DMS114 treated with DMSO at 0.1 percent for 48 hours (cell line): ENCODE results near the gene DCAF12.
"Not testable (repeated sequence)": the region's sequence is repeated elsewhere in the genome, so short reads cannot be mapped to it uniquely, and the experiment has no call there.

Source experiments
- DNase-seq: peaks from one replicate; lab custom pipeline; 2025; ENCODE audit not compliant: unreplicated experiment; lab: John Stamatoyannopoulos, UW

The DCAF12 gene

DNA sequence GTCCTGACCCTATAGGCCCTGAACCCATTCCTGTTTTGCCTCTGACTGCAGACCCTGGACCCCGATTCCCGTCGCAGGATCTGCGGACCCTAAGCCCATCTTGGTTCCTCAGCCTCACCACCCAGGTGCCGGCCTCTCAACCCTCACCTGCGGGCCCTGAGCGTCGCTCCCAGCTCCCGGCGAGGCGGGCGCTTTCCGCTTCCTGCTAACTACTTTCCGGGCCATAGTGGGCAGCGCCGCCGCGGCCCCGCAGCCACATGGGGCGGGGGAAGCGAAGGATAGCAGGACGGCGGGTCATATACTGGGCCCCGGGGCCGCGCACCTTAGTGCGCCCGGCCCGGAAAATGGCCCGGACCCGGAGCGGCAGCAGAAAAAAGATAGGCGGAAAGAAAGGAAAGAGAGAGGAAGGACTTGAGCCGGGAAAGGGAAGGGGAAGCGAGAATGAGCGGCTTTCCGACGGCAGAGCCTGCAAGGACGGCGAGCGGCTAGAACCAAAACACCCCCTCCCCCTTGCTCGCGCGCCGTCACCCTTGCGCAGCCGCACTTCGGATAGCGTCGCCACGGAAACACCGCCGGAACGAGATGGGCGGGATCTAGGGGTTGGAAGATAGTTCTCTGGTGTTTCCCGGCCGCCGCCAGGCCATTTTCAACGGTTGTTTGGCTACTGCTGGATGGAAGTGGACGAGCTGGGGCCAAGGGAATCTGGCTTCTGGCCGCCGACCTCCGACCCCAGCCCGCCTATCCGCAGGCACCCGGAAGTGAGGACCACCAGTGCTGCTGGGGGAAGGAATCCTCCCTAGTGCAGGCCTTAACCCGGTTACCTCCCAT is at the start of gene DCAF12:
DCAF12 (minus strand) TSS at position 492 of the 828 bp plus-strand sequence; CDS start at position 225, 267 bp downstream.
- DNase-seq, result peak; percentile 79

DNA sequence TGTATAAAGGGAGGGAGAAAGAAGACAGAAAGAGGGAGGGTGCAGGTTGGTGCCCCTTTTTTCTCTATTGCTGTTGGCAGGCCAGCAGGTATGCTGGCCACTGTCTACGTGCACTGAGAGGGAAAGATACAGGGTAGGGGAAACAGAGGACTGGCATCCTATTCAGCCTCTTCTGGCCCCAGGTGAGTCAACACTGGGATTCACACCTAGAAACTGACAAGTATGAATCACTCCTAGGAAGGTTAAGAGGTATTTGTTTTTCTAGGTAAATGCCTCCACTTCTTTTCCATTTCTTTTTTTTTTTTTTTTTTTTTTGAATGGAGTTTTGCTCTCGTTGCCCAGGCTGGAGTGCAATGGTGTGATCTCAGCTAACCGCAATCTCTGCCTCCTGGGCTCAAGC is 49.6 kb upstream of the DCAF12 start:
- no peak for DNase-seq

DNA sequence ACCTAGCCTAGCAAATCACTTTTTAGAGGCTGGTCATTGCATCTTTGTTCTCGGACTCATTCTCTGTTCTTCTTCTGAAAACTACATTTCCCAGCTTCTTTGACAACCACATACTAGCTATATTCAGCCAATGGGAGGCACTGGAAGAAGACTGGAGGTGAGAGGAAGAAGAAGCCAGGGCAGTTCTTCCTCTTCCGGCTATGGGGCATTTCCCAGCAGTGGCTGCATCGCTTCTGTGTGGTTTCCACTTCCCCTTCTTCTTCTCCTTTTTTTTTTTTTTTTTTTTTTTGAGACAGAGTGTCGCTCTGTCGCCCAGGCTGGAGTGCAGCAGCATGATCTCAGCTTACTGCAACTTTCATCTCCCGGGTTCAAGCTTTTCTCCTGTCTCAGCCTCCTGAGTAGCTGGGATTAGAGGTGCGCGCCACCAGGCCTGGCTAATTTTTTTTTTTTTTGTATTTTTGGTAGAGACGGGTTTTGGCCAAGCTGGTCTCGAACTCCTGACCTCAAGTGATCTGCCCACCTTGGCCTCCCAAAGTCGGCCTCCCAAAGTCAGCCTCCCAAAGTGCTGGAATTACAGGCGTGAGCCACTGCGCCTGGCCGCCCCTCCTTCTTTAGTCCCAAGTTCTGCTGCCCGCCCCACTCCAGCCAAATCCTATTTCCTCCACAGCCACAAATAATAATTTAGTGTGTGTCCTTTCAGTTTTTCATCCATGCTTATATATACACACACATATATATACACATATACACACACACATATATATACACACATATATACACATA is 45.4 kb upstream of the DCAF12 start:
- no peak for DNase-seq

DNA sequence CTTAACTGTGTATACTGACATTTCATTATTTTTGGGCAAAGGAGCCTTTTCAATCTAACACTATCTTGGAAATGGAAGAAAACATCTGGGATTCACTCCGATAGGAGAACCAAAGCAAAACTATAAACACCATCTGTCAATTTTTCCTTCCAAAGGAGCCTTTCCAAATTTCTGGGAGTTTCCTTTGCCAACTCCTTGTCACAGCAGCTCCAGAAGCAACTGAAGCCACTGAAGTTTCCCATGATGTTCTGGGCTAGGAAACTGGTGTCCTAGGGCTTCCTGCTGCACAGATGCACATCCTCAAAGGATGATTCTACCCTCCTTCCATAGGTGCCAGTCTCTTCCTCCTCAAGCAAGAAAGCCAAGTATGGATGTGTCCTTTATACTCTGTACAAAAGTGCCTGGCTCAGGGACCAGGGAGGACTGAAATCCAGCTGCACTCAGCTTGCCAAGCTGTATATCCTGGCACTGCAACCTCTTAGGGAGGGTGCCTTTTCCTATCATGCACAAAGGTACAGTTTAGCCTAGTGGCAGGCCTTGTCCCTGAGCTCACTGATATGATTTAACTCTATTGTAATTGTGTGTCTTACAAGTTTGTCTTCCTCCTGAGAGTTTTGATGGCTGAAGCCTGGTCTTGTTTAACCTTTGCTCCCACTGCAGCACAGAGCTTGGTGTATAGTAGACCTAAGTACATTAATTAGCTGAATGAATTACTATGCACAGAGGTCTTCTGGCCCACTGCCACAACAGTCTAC is 43.9 kb upstream of the DCAF12 start:
- DNase-seq, result no peak

DNA sequence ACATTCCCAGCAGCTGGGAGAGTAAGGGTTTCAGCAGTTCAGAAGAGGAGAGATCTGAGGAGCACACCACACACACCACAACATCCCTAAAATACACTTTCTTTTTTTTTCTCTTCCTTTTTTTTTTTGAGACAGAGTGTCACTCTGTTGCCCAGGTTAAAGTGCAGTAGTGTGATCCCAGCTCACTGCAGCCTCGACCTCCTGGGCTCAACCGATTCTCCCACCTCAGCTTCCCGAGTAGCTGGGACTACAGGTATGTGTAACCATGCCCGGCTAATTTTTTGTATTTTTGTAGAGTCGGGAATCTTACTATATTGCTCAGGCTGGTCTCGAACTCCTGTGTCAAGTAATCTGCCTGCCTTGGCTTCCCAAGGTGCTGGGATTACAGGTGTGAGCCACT is 42.6 kb upstream of the DCAF12 start:
- DNase-seq, result no peak

DNA sequence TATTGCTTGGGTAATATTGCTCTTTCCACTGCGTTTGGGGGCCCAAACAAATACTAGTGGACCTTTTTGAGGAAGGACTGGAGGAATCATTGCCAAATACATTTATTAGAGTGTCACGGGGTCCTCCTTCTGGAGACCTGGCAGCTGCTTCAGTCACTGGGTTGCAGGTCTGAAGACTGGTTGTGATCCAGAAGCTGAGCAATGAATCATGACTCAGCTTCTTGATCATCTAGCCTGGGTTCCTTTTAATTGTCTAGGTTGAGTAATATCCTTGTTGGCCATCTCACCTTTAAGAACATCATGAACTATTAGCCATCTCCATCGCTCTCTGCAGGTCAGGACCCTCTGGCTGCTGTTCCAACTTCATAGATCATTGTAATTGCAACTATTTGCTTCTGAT is 36.9 kb upstream of the DCAF12 start:
- no peak for DNase-seq

DNA sequence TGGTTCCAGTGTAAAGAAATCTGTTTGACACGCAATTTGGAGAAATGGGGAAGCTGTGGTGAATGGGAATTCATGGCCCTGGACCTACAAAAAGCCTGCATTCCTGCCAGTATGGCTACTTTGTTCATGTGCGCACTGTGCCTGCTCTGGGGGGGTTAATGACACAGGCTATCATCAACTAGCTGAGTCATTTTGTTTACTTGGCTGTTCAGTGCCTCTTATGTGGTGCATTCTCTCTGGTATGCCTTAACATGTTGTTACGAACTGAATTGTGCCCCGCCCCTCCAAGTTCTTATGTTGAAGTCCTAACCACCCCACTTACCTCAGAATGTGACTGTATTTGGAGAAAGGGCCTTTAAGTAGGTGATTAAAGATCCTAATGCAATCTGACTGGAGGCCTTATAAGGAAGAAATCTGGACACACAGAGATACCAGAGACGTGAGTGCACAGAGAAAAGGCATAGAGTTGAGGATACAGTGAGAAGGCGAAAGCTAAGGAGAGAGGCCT is 31.9 kb upstream of the DCAF12 start:
- DNase-seq, result no peak

DNA sequence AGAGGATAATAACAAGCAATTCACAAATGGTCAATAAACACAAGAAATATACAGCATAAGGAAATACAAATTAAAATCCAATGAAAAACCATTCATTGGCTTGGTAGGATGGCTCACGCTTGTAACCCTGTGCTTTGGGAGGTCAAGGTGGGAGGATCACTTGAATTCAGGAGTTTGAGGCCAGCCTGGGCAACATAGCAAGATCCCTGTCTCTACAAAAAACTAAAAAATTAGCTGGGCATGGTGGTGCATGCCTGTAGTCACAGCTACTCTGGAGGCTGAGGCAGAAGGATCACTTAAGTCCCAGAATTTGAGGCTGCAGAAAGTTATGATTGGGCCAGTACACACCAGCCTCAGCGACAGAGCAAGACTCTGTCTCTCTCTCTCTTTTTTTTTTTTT is 31.4 kb upstream of the DCAF12 start:
- no peak for DNase-seq

DNA sequence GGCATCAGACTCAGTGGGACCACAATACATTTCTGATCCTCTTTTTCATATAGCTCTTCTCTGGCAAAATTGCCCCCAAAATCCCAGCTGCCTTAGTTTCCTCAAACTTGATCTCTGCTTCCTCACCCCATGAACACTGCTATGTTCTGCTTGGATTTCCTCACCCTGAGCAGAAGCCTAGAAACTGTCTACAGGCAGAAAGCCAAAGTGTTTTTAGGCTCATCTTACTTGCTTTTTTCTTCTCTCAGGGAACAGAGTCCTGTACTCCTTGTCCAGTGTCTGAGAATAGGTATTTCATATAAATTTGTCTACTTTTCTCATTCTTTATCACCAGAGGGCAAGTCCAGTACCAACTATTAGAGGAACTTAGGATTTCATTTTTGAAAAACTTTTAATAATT is 30.8 kb upstream of the DCAF12 start:
- no peak for DNase-seq

DNA sequence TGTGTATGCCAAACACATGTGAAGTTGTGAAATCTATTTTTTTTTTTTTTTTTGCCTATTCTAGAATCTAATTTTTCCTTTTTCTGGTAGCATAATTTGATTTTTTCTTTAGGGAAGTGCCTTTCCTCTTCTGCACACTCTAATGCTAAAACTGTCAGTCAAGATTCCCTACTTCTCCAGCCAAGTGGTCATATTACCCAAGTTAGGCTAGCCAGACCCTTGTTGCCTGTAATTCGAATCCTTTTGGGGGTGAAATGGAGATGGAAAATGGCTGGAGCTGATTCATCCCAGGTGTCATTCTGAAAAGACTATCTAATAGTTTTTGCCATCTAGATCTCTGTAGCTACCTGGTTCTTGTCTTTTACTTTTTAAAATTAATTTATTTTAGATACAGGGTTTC is 27.6 kb upstream of the DCAF12 start:
- DNase-seq, result no peak

DNA sequence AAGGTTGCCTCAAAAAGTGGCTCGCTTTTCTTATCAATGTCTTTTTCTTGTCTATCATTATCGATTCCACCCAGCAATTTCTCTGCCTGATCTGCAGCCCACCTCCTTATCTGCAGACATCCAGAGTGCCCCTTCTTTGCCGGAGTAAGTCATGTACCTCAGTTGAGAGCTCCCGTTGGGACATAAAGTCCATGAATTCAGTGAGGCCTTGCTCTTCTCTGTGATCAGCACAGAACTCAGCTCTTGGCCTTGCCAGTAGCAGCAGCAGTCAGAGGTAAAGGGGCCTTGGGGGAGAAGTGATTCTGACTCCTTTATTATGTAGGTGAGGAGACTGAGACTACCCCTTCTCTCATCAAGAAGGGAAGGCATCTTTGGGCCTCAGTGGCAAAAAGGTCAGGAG is 24.9 kb upstream of the DCAF12 start:
- no peak for DNase-seq

DNA sequence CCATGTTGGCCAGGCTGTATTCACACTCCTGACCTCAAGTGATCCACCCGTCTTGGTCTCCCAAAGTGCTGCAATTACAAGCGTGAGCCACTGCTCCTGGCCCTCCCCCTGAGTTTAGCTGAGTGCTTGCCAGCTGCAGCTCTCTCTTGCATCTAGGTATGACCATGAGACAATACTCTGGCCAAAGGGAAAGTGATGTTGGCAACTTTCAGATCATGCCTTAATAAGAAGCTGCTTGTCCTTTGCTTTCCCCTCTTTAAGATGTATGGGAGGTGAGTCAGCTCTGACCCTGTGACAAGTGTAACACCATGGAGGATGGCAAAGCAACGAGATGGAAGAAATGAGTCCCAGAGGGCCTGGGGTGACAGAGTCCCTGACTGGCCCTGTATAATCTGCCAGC is 18.7 kb upstream of the DCAF12 start:
- no peak for DNase-seq

DNA sequence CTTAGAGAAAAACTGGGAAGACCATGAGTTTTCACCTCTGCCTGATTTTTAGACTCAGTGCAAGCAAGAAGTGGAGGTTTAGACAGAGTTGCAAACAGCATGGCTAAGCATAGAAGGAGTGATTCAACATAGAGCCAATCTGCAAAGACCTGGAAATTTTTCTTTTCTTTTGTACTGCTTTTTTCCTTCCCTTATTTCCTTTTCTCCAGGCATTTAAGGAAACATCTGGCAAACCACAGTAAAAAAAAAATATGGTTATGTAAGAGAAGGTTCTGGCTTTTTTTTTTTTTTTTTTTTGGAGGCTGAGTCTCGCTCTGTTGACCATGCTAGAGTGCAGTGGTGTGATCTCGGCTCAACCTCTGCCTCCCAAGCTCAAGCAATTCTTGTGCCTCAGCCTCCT is 16.6 kb upstream of the DCAF12 start:
- DNase-seq, result no peak

DNA sequence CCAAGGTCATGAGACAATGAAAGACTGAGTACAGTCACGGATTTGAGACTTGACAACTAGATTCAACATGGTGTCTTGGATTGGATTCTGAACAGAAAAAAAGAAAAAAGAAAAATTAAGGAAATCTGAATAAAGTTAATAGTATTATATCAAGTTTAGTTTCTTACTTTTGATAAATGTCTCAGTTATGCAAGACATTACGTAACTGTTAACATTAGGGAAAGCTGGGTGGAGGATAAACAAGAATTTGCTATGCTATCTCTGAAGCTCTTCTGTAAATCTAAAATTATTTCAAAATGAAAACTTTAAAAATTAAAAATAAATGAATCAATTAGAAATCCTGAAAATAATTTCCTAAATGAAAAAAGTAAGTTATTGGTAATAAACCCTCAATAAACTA is 14.4 kb upstream of the DCAF12 start:
- DNase-seq, result no peak

DNA sequence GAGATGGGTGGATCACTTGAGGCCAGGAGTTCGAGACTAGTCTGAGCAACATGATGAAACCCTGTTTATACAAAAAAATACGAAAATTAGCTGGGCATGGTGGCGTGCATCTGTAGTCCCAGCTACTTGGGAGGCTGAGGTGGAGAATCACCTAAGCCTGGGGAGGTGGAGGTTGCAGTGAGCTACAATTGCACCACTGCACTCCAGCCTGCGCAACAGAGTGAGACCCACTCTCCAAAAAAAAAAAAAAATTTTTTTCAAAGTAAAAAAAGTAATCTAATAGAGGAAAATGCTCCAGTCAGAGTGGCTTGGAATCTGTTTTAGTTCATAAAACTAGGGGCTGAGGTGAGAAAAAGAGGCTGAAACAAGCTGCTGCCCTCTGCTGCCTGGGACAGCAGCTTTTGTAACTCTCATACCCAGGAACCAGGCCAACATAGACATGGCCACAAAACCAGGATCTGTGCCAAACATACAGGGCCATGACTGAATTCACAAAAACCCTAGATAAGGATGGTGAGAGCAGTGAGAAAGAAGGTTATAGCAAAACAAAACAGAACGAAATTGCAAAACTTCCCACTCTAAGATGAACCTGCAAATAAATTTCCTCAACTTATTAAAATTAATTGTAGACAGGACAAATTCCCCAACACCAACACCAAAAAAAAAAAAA is 13.1 kb upstream of the DCAF12 start:
- no peak for DNase-seq

DNA sequence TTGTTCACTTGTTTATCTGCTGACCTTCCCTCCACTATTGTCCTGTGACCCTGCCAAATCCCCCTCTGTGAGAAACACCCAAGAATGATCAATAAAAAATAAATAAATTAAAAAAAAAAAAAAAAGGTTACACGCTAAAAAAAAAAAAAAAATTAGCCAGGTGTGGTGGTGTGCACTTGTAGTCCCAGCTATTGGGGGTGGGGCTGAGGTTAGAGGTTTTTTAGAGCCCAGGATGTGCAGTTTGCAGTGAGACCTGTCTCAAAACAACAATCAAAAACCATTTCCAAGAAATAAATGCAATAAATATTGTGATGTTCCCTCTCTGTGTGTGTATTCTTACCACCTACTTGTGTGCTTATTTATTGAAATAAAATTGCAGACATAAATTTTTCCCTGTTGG is 12.1 kb upstream of the DCAF12 start:
- not testable (repeated sequence) for DNase-seq

DNA sequence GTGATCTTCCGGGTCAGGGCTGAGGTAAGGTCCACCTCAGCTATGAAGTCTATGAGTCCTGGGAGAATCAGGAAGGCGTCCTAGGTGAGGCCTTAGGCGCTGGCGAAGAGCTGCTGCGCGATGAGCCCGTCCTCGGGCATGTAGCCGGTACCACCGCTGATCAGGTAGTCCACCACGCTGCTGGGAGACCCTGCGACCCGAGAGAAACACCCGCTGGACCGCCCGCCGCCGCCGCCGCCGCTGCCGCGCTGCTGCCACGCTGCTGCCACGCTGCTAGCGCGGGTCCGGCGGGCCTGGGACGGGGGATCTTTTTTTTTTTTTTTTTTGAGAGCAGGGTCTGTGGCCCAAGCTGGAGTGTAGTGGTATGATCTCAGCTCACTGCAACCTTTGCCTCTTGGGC is 8.0 kb upstream of the DCAF12 start:
- DNase-seq, result no peak

DNA sequence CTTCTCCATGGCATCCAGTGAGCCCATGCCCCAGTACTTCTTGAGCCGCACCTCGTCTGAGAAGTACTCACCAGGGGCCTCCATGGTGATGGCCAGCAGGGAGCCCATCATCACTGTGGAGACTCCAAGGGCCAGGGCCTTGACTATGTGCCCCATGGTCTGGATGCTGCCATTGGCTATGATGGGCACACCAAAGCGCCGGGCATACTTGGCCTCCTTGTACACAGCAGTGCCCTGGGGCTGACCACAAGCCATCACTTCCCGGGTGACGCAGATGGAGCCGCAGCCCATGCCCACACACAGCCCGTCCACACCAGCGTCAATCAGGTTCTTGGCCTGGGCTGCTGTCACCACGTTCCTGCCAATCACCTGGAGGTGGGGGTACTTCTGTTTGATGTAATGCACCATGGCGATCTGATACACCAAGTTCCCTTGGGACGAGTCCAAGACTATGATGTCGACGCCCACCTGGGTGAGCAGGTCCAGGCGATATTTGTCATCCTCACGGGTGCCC is 7.0 kb upstream of the DCAF12 start:
- DNase-seq, result no peak

DNA sequence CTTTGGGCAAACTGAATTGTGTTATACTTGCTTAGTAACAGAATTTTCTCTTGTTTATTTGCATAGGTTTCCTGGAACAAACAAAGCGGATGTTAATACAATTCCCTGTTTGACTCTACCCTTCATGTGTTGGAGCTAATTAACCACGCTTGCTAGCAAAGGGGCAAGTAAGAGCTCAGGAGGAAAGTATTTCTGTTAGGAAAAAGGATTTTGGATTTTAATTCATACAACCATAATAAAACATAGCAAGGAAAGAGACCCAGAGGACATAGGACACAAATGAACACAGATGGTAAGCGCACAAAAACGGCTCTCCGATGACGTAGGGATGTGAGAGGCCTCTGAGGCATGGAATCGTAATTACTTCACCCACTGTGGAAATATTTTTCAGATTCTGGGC is 5.1 kb upstream of the DCAF12 start:
- DNase-seq, result no peak

DNA sequence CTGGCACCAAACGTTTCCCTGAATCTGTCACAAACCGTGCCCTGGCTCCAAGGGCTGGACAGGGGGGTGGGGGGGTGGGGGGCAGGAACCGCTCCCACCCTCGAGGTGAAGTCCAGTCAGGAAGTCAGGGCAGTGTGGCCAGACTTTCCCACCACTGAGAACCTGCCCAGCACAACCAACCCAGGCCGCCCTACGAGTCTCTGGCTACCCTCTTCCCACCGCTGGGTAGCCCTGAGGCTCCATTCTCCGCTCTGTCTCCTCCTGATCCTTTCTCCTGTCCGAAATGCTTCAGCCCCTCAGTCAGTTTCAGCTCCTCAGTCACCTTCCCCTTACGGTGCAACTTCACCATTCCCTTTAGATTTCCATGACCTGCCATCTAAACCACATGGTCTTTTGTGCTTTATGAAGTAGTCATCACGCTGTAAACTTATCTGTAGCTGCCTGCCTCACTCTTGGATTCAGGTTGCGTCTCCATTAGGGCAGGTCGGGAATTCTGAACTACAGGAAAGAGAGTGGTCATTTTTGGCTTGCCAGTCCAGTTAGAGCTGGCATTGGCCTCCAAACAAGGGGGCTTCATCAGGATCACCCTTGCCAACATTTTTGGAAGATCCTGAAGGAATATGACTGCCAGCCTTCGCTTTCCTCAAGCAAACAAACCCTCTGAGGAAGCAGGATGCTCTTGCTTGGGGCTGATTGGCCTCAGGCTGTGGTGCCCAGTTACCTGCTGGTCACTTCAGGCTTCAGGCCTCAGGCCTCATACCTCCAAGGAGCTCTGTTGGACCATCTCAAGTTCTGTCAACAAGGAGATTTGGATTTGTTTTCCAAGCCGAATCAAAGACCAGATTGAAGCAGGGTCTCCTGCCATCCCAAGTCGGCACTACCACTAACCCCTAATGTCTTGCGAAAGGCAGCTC is 794 bp upstream of the DCAF12 start:
- DNase-seq, result no peak
